Choroid plexus epithelial cell (primary cell): Measurements from ENCODE around the gene TP53BP2.

Experiments used
- DNase-seq: peaks from one replicate; pipeline ENCODE4 v3.0.0-alpha.2; 2010; ENCODE audit warnings: low read depth
- H3K4me3 ChIP-seq: 2 replicates; pipeline ENCODE4 v1.5.1; 2011; ENCODE audit warnings: low read depth, mild to moderate bottlenecking, control low read depth, low read length, moderate library complexity
- CTCF ChIP-seq: conservative IDR thresholded peaks from 2 replicates; pipeline ENCODE4 v1.5.1; 2011; ENCODE audit warnings: low read depth, mild to moderate bottlenecking, control low read depth, inconsistent platforms, low read length, moderate library complexity

The TP53BP2 gene

DNA sequence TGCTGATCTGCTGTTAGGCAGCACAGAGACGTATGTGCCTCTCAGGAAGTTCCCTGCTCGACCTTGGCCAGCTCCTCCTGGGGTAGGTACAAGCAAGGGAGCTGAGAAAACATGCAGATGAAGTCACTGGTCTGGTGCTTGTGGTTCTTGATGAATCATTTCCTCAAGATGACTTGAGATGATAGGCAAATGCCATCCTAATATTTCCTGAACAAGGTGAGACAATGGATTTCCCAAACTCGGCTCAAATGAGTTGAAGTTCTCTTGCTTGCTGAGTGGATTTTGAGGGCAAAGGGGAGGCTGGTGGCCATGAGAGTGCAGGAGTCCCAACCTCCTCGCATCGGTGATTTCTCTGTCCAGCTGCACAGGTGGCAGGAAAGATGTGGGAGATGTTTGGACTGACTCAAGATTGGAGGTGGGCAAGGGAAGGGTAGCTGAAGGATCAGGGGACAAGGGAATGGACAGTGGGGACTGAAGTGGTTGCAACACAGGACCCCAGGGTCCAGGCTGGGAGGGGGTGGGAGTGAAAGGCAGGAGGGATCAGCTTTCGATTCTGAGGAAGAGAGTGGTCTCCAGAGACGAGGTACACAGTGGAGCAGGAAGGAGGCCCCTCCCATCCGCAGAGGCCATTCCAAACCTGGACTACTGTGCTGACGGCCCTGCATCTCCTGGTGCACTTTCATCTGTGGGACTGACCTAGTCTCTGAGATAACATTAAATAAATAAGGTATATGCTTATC is 69.5 kb downstream of the TP53BP2 start:
- no peak for TF ChIP-seq CTCF
- no peak overlapping the region for H3K4me3 ChIP-seq
- peak; percentile 98 for DNase-seq

DNA sequence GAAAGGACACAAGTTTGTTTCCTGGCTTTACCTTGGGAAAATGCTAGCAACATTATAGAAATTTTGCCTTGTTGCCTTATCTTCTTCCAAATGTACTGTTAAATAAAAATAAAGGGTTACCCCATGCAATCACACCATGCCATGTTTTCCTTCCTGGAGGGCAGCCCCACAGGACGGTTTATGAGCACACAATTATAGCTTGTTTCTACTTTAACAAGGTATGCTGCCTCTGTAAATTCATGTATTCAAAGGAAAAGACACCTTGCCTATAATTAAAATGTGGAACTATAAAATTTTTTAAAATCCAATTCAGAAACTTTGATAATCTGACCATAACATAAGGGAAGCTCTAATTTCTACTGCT is 70.1 kb downstream of the TP53BP2 start:
- no peak for DNase-seq
- H3K4me3 ChIP-seq, result no peak overlapping the region
- TF ChIP-seq CTCF, result no peak

GRCh38 chr1:223775054-223775453 is 70.7 kb downstream of the TP53BP2 start:
- DNase-seq, result peak; percentile 82

DNA sequence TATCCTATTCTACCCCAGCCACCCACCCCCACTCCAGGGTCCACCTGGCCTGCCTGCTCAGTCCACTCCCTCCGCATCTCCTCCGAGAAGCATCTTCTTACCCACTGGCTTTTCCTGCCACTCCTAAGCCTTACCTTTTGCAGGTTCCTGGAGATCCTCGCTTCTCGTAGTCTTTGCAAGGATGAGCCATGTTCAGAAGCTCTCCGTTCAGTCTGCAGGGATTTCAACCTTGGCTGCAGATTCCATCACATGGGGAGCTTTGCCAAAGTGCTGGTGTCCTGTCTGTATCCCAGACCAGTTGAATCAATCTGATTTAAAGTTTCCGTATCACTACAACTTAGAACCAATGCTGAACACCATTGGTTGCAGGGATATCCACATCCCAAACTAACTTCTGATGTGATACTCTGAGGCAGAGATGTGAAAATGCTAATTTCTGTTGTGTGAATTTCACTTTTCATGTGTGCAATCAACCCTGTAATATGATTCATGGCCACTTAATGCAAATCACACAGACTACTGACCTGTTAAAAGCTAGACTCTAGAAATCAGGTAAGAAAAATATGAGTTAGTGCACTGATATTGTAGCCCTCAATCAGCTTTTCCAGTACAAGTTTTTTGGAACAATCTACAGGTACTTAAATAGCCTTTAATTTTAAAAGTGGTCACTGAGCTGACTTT is 71.5 kb downstream of the TP53BP2 start:
- TF ChIP-seq CTCF, result no peak
- peak; percentile 13 for DNase-seq
- H3K4me3 ChIP-seq, result no peak overlapping the region

More at GRCh38 chr1:223775054-223775453, 70.7 kb downstream of the TP53BP2 start:
- H3K4me3 ChIP-seq, result no peak overlapping the region
- TF ChIP-seq CTCF, result no peak

GRCh38 chr1:223772771-223773160 is 73.0 kb downstream of the TP53BP2 start:
- H3K4me3 ChIP-seq, result no peak overlapping the region
- TF ChIP-seq CTCF, result no peak
- no peak for DNase-seq

GRCh38 chr1:223771814-223772770 is 73.7 kb downstream of the TP53BP2 start:
- no peak overlapping the region for H3K4me3 ChIP-seq
- DNase-seq, result peak; percentile 93
- no peak for TF ChIP-seq CTCF
